Left colon (tissue), 2 donors: ENCODE results near the gene RAET1E. TPM values are rescaled to one million over a fixed set of nuclear protein-coding genes. Genes with fewer than 3 reads are reported as not detected.
"Not testable (repeated sequence)": the region's sequence is repeated elsewhere in the genome, so short reads cannot be mapped to it uniquely, and the experiment has no call there.

Experiments
- ATAC-seq: fragments of 200-7000 bp; cut with Tn5 transposase; one replicate; pipeline ENCODE4 v1.9.1; 2020; ENCODE audit warnings: mild to moderate bottlenecking, moderate library complexity
- DNase-seq, 2 donors: peaks; one replicate each; pipeline ENCODE4 v3.0.0-alpha.2; 2020
- intact Hi-C, 2 donors: fragments of 100-400 bp; cut with DNase I in 1 of 2; cut with micrococcal nuclease in 1 of 2; formaldehyde crosslinking; loops; one replicate each; pipeline versions ENCODE4 v1.11.2 to v1.14.0; 2022; cut with DNase I, micrococcal nuclease
- total RNA-seq, 2 donors: library from RNA; stranded (reverse); fragmentation: NEBNext Ultra II Directional; extraction: Animal tissue kit (Norgen Biotek cat#: 25700); gene quantifications; one replicate each; pipeline ENCODE4 v1.2.1, GENCODE V29; 2021
- donor health status: DM: no; HTN: no; CAD: no.
- donor health status: DM: yes; HTN: yes; CAD: no.

RAET1E gene
- total RNA-seq, 2 donors from 2014 or later, result 0.61 TPM; not detected in 1

- intact Hi-C loops, result no loop called here
- no peak for ATAC-seq
- DNase-seq, result no peak
Measured at GRCh38 chr6:149918151-149918905, 20.4 kb upstream of the RAET1E start.

GRCh38 chr6:149917679-149918078 is 19.8 kb upstream of the RAET1E start:
- ATAC-seq (no peak), DNase-seq (no peak)
- intact Hi-C loops, result no loop called here

DNA sequence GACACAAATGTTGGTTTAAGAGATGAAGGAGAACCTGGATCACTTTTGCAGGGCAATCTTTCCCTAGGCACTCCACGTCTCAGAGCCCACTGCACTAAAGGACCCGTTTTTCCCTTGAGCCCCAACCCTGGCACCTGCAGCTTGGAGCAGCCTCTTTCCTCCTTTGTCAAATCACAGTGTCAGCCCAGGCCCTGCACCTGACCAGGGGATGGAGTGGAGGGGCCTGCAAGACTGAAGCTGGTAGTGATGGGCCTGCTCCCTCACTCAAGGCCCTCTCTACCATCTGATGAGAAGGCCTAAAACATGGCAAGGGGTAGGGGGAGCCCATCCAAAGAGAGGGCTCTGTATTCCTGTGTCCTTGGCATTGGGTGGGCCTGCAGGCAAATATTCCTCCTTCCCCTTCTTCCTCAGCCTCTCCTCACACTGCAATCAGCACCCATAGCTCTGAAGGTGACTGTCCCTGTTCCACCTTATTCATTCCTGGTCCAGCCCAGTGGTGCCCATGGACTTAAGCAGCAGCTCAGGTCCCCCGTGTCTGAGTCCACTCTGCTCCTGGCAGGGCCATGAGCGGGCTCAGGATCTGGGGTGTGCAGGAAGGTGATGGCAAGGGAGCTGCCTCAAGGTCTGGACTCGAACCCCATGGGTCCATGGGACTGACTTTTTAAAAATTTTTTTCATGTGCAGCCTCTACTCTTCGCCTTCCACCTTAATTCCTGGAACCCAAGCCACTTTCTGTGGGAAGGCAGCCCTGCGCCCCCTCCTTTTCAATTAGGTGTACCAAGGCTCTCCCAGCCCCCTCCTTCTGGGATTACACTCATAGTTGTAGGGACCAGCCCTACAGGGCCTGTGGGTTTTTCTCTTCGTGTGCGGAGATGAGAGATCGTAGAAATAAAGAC is 18.3 kb upstream of the RAET1E start:
- intact Hi-C loops, result no loop called here
- DNase-seq, result no peak
- ATAC-seq, result no peak

GRCh38 chr6:149913540-149914240 is 15.8 kb upstream of the RAET1E start:
- ATAC-seq (no peak), DNase-seq (no peak)
- intact Hi-C loops, result no loop called here

DNA sequence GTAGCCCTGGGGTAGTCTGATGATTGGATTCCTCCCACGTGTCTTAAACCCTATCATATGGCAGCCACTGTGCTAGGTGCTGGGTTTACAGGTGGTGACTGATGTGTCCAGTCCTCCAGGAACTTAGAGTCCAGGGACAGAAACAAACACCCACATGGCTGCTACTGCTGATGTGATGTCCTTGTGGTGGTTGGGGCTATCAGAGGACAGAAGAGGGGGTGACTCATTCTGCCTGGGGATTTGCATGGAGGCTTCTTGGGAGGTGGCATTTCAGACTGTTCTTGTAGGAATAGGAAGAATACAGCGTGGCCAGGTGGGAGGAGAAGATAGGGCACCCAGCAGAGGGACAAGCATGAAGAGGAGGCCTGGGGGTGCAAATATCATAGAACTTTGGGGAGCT is 15.2 kb upstream of the RAET1E start:
- DNase-seq, result no peak
- intact Hi-C loops, result no loop called here
- ATAC-seq, result no peak

GRCh38 chr6:149912680-149913079 is 14.8 kb upstream of the RAET1E start:
- DNase-seq, intact Hi-C loops, ATAC-seq: not testable (repeated sequence)

DNA sequence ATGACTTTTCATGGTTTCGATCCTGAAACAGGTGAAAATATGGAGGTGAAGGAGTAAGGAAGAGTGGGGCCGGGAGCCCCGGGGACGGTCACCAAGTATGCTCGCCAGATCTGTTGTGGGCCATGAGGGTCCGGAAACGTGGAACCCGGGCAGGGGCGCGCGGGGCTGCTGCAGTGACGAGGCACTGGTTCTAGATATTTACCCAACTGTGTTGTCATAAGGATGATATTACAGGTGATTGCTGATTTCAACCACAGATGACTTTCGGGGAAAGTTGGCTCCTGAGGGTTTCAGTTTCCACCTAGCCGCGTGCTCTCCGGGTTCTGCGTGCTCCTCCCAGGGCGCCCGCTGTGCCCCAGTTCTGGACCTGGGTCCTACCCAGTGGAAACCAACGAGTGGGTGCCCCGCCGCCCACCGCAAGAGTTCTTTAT is 12.8 kb upstream of the RAET1E start:
- intact Hi-C loops, result no loop called here
- ATAC-seq (no peak), DNase-seq (no peak)

GRCh38 chr6:149909701-149910470 is 12.0 kb upstream of the RAET1E start:
- intact Hi-C loops, result no loop called here
- no peak for DNase-seq
- no peak for ATAC-seq

- DNase-seq, intact Hi-C loops, ATAC-seq: not testable (repeated sequence)
Measured at GRCh38 chr6:149908480-149908879, 10.6 kb upstream of the RAET1E start.

DNA sequence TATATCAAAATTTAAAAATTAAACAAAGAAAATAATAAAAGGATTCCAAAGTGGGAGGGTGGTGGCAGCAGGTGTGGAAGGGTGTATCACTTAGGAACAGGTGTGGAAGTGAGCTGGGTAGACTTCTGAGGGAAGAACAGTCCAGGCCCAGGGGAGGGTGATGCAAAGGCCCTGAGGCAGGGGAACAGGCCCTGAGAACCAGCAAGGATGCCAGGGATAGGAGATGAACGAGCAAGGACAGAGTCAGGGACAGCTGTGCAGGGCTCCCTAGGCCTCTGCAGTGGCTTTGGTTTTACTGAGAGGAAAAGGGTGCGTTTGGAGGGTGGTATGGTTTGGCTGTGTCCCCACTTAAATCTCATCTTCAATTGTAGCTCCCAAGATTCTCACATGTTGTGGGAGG is 9.4 kb upstream of the RAET1E start:
- DNase-seq (no peak), ATAC-seq (no peak)
- intact Hi-C loops, result no loop called here

DNA sequence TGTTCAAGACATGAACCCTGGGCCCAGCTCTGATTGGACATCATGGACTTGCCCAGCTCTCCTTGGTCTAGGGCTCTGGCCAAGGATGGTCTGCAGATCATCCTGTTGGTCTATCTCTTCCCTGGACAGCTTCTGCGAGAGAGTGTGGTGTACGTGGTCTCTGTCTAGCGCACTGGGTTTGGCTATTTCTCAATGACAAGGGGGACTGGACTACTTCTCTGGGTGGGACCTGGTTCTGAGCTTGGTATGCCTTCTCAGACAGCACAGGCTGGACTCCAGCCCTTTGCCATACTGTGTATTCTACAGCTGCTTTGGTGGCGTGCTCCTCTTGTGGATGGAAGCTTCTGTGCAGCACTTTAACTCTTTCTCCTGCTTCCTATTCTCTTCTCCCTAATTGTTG is 8.5 kb upstream of the RAET1E start:
- DNase-seq (no peak), ATAC-seq (no peak)
- intact Hi-C loops, result no loop called here

DNA sequence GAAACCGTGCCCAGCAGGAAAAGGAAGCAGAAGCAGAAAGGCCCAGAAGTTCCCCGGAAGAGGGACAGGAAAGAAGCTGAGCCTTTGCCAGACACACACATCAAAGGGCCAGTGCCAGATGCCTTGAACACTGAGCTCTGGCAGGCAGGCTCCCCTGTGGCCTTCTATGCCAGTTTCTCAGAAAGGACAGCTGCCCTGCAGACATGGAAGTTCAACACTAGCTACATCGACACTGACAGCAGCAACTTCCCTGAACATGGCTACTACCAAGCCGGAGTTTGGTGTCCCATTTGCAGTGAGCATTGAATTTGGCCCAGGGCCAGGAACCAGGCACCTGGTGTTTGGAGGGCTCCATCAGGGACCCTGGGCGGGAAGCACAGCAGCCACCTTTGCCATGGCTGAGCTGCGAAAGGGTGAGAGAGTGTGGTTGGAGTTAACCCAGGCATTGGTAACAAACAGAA is 8.0 kb upstream of the RAET1E start:
- no peak for DNase-seq
- intact Hi-C loops, result no loop called here
- no peak for ATAC-seq

DNA sequence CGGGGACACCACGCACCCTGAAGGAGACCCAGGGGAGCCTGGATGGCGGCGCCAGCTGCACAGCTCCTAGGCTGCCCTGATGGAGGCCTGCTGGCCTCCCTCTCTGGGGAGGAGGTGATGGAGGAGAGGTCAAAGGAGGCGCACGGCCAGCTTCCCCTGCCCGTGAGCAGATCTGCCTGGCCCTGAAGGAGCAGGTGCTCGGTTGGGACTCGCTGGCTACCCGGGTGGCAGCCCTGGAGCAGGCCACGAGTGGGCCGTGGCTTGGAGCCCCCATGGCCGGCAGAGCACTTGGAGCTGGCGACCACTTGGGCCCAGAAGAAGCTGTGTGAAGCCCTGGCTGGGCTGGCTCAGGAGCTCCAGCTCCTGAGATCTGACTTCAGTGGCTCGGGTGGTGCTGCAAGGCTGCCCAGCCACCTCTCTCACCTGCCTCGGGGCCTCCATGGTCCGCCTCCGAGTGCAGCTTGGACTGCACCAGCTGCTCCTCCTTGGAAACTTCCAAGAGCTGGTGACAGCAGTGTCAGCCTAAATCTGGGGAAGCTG is 7.5 kb upstream of the RAET1E start:
- ATAC-seq (no peak), DNase-seq (no peak)
- intact Hi-C loops, result no loop called here

DNA sequence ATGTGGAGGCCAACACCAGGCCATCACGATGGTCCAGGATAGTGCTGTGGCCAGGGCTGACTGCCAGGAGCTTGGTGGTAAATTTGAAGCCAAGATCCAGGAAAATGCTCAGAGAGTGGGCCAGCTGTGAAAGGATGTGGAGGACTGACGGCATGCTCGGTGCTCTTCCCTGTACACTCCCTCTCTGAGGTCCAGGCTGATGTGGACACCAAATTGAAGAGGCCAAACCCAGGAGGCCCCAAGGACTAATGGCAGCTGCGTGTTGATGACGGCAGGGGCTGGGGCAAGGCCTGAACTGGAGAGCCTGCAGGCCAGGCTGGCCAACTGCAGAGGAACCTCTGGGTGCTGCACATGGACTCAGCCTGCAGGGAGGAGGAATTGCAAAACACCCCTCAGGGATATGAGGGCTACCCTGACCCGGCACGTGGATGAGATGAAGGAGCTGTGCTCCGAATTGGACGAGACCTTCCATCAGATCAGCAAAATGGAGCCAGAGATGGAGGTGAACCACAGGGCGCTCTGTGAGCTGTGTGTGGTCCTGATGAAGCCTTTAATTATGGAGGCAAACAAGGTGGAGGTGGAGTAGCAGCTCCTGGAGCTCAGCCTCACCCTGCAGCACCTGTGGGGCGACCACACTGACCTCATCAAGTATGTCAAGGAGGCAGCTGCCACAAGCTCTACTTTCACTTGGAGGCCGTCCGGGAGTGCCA is 6.9 kb upstream of the RAET1E start:
- DNase-seq, result no peak
- intact Hi-C loops, result no loop called here
- no peak for ATAC-seq

DNA sequence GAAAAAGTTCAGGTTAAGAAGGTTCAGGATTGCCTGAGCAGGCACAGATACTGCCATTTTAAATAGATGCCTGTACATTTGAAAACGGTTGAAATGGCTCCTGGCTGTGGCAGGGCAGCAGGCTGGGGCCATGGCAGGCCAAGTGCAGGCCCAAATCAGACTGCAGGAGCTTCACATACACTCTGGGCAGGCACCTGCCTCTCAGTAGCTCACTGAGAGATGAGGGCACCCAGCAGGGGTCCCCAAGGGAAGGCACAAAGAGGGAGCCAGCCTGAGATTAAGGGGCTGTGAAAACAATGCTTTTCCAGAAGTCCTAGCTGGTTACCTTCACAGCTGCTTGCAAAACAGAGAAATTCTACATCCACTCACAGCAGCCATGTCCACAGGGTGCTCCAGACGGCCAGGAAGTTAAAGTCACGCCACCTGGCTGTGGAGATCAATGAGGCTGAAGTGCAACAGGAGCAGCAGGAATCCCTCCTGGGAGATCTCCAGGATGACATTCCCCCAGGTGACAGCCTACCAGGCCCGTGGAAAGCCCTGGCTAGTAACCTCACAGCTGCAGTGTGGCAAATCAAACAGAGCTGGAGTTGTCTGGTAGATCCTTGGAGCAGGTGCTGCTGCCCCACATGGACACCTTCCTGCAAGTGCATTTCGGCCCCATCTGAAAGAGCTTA is 6.2 kb upstream of the RAET1E start:
- ATAC-seq (no peak), DNase-seq (no peak)
- intact Hi-C loops, result no loop called here

GRCh38 chr6:149901444-149902140 is 3.7 kb upstream of the RAET1E start:
- no peak for ATAC-seq
- DNase-seq, result no peak

More at GRCh38 chr6:149901444-149902140, 3.7 kb upstream of the RAET1E start:
- intact Hi-C loops, result no loop called here
